ENCODE results near the gene DPM3.
A peak's percentile ranks its signal among the peaks of the same experiment; 100 is the strongest.

The DPM3 gene

GRCh38 chr1:155125946-155126555, 14.3 kb downstream of the DPM3 start:
- peaks cover 21% of the 10 kb centered on the region for H3K4me1 ChIP-seq (ENCODE audit: control insufficient read depth, insufficient read depth, low read length)
- peak overlapping the region; percentile 73; the same call in 1 of the 2 replicates for H3K27ac ChIP-seq (ENCODE audit: extremely low read depth, low read depth, low read length)
- peak overlapping the region; percentile 62 for H3K4me3 ChIP-seq (ENCODE audit: low read depth, low read length)
- H3K36me3 ChIP-seq (ENCODE audit: control insufficient read depth in 2 of 2, insufficient read depth in 1 of 2, low read length in 2 of 2): peaks cover 0 to 4% of the 10 kb centered on the region in 2 experiments; a peak in 1 of 3 replicates
- no peaks in the 10 kb centered on the region for H3K9me3 ChIP-seq (ENCODE audit: control insufficient read depth, insufficient read depth, low read depth, low read length)
- POLR2A ChIA-PET: interaction anchor here (0.7 to 2.9 kb wide), 6 partner anchors 9 to 47 kb away, joined by 3 to 9 read pairs (median 6); partner anchors contain the start of genes KRTCAP2 and SLC50A1
- CTCF ChIA-PET: interaction anchor here (0.5 to 2.6 kb wide), 7 partner anchors 31 to 579 kb away, joined by 3 to 17 read pairs (median 5); no protein-coding TSS in a partner anchor
- TF ChIP-seq ZNF426 (tag by site-specific recombination; IDR thresholded peaks at IDR 0.05) (no peak), ZNF391 (tag by site-specific recombination; IDR thresholded peaks at IDR 0.05; ENCODE audit: borderline replicate concordance, low read depth) (no peak), ZNF600 (tag by site-specific recombination; IDR thresholded peaks at IDR 0.05) (peak; percentile 88; the same call in 1 of the 2 replicates), ZNF580 (tag by site-specific recombination; IDR thresholded peaks at IDR 0.05) (no peak), ZNF155 (tag by site-specific recombination; IDR thresholded peaks at IDR 0.05) (no peak), ZNF623 (tag by site-specific recombination; IDR thresholded peaks at IDR 0.05) (no peak), ZFP41 (tag by site-specific recombination; IDR thresholded peaks at IDR 0.05; ENCODE audit: borderline replicate concordance) (no peak), ZBTB20 (tag by site-specific recombination; IDR thresholded peaks at IDR 0.05) (peak; percentile 94), ZSCAN16 (tag by site-specific recombination; IDR thresholded peaks at IDR 0.05) (0 out of 2 replicates have a peak, but pooled peaks have one; percentile 7), ZNF513 (tag by site-specific recombination; IDR thresholded peaks at IDR 0.05) (no peak), SETDB1 (IDR thresholded peaks at IDR 0.05; ENCODE audit: insufficient read length, low read length) (peak; percentile 21), ZNF571 (tag by site-specific recombination; IDR thresholded peaks at IDR 0.05) (no peak), ZBTB17 (tag by site-specific recombination; IDR thresholded peaks at IDR 0.05) (no peak), ZNF501 (tag by site-specific recombination; IDR thresholded peaks at IDR 0.05) (peak; percentile 91), ZNF18 (tag by site-specific recombination; IDR thresholded peaks at IDR 0.05) (no peak), ZNF768 (tag by site-specific recombination; IDR thresholded peaks at IDR 0.05) (no peak), ZNF785 (tag by site-specific recombination; IDR thresholded peaks at IDR 0.05) (no peak), ZSCAN30 (tag by site-specific recombination; IDR thresholded peaks at IDR 0.05) (peak; percentile 65), PBX3 (CRISPR knock-in tag; IDR thresholded peaks at IDR 0.05) (no peak), ZBTB26 (tag by site-specific recombination; optimal IDR thresholded peaks at IDR 0.05) (peak; percentile 60), ZNF560 (tag by site-specific recombination; IDR thresholded peaks at IDR 0.05; ENCODE audit: borderline replicate concordance) (no peak), ZNF596 (tag by site-specific recombination; IDR thresholded peaks at IDR 0.05) (0 out of 2 replicates have a peak, but pooled peaks have one; percentile 48), ZNF335 (tag by site-specific recombination; conservative IDR thresholded peaks at IDR 0.05) (no peak), ZNF837 (tag by site-specific recombination; IDR thresholded peaks at IDR 0.05) (no peak), PRDM10 (tag by site-specific recombination; IDR thresholded peaks at IDR 0.05) (no peak), ZNF394 (tag by site-specific recombination; IDR thresholded peaks at IDR 0.05; ENCODE audit: borderline replicate concordance) (peak; percentile 91), ZNF211 (tag by site-specific recombination; IDR thresholded peaks at IDR 0.05; ENCODE audit: low read depth) (no peak), RBAK (tag by site-specific recombination; IDR thresholded peaks at IDR 0.05) (no peak)
